HL-60 (cell line): ENCODE measurements around the gene MAP3K13.

Experiments
- GABPA ChIP-seq: IDR thresholded peaks from 2 replicates; pipeline ENCODE4 v1.6.1; 2012; ENCODE audit warnings: low read depth
- POLR2AphosphoS5 ChIP-seq: IDR thresholded peaks from 2 replicates; pipeline ENCODE4 v1.6.1; 2012; ENCODE audit warnings: low read depth
- SPI1 ChIP-seq: IDR thresholded peaks from 2 replicates; pipeline ENCODE4 v1.6.1; 2012; ENCODE audit warnings: low read depth, mild to moderate bottlenecking, borderline replicate concordance
- TF ChIP-seq, protein P1 (sequence below): IDR thresholded peaks from one replicate; pipeline ENCODE4 v1.5.1; 2011; ENCODE audit warnings: low read length, control low read depth, inconsistent platforms; ENCODE audit not compliant: insufficient read depth
- TF ChIP-seq, protein P2 (sequence below): IDR thresholded peaks from 2 replicates; pipeline ENCODE4 v1.6.1; 2012; ENCODE audit warnings: low read depth; ENCODE audit not compliant: insufficient replicate concordance

DNA sequence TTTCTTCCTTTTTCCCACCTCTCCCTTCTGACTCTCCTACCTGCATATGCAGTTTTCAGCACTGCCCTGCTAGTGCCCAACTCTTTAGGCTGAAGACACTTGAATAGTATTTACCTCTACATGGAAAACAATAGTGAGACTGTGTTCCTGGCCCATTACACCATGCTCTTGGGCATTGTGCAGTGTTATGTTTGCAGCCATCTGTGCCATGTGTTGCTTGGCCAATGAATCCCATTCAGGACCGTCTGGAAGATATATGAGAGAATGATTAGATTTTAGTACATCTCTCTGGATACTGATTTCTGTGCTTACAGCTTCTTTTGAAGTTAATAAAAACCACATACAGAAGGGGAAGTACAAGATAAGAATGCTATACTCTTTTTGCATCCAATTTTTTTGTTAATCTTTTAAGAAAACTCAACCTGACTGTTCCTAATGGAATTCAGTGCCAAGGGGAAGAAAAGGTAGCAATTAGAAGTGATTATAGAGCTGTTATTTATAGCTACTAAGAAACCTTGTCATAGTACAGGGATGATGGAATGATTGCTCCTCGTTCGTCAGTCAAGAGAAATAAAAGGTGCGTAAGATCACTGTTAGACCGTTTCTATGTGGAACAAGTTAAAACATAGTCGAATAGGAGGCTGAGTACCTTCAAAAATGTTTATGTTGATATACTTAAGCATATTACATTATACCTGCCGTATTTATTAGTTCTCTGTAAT is 77.0 kb downstream of the MAP3K13 start:
- TF ChIP-seq, protein P1, sequence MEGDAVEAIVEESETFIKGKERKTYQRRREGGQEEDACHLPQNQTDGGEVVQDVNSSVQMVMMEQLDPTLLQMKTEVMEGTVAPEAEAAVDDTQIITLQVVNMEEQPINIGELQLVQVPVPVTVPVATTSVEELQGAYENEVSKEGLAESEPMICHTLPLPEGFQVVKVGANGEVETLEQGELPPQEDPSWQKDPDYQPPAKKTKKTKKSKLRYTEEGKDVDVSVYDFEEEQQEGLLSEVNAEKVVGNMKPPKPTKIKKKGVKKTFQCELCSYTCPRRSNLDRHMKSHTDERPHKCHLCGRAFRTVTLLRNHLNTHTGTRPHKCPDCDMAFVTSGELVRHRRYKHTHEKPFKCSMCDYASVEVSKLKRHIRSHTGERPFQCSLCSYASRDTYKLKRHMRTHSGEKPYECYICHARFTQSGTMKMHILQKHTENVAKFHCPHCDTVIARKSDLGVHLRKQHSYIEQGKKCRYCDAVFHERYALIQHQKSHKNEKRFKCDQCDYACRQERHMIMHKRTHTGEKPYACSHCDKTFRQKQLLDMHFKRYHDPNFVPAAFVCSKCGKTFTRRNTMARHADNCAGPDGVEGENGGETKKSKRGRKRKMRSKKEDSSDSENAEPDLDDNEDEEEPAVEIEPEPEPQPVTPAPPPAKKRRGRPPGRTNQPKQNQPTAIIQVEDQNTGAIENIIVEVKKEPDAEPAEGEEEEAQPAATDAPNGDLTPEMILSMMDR: no peak
- TF ChIP-seq POLR2AphosphoS5 (no peak), SPI1 (no peak), GABPA (no peak)
- TF ChIP-seq, protein P2, sequence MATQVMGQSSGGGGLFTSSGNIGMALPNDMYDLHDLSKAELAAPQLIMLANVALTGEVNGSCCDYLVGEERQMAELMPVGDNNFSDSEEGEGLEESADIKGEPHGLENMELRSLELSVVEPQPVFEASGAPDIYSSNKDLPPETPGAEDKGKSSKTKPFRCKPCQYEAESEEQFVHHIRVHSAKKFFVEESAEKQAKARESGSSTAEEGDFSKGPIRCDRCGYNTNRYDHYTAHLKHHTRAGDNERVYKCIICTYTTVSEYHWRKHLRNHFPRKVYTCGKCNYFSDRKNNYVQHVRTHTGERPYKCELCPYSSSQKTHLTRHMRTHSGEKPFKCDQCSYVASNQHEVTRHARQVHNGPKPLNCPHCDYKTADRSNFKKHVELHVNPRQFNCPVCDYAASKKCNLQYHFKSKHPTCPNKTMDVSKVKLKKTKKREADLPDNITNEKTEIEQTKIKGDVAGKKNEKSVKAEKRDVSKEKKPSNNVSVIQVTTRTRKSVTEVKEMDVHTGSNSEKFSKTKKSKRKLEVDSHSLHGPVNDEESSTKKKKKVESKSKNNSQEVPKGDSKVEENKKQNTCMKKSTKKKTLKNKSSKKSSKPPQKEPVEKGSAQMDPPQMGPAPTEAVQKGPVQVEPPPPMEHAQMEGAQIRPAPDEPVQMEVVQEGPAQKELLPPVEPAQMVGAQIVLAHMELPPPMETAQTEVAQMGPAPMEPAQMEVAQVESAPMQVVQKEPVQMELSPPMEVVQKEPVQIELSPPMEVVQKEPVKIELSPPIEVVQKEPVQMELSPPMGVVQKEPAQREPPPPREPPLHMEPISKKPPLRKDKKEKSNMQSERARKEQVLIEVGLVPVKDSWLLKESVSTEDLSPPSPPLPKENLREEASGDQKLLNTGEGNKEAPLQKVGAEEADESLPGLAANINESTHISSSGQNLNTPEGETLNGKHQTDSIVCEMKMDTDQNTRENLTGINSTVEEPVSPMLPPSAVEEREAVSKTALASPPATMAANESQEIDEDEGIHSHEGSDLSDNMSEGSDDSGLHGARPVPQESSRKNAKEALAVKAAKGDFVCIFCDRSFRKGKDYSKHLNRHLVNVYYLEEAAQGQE: no peak
